LNCAP (cell line): ENCODE results near the gene CYP2C18.

ENCODE experiments used
- TF ChIP-seq, protein P1 (sequence below): fragments of 450-650 bp; IDR thresholded peaks from 2 replicates; pipeline ENCODE4 v1.5.1; 2017; ENCODE audit warnings: mild to moderate bottlenecking

CYP2C18 gene

DNA sequence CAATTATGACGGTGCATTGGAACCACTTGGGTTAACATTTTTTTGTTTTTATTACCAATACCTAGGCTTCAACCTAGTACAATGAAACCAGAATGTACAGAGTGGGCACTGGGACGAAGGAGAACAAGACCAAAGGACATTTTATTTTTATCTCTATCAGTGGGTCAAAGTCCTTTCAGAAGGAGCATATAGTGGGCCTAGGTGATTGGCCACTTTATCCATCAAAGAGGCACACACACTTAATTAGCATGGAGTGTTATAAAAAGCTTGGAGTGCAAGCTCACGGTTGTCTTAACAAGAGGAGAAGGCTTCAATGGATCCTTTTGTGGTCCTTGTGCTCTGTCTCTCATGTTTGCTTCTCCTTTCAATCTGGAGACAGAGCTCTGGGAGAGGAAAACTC lies 78.9 kb downstream of the CYP2C18 start, which contains the start of gene CYP2C19:
Gene CYP2C19, plus strand, starts transcription at position 289 of the 400 bp plus-strand sequence. Its CDS starts 25 bp downstream, at position 314.
- TF ChIP-seq, protein P1, sequence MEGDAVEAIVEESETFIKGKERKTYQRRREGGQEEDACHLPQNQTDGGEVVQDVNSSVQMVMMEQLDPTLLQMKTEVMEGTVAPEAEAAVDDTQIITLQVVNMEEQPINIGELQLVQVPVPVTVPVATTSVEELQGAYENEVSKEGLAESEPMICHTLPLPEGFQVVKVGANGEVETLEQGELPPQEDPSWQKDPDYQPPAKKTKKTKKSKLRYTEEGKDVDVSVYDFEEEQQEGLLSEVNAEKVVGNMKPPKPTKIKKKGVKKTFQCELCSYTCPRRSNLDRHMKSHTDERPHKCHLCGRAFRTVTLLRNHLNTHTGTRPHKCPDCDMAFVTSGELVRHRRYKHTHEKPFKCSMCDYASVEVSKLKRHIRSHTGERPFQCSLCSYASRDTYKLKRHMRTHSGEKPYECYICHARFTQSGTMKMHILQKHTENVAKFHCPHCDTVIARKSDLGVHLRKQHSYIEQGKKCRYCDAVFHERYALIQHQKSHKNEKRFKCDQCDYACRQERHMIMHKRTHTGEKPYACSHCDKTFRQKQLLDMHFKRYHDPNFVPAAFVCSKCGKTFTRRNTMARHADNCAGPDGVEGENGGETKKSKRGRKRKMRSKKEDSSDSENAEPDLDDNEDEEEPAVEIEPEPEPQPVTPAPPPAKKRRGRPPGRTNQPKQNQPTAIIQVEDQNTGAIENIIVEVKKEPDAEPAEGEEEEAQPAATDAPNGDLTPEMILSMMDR, result no peak

GRCh38 chr10:94777886-94778458 lies 94.4 kb downstream of the CYP2C18 start:
- TF ChIP-seq, protein P1, result no peak

DNA sequence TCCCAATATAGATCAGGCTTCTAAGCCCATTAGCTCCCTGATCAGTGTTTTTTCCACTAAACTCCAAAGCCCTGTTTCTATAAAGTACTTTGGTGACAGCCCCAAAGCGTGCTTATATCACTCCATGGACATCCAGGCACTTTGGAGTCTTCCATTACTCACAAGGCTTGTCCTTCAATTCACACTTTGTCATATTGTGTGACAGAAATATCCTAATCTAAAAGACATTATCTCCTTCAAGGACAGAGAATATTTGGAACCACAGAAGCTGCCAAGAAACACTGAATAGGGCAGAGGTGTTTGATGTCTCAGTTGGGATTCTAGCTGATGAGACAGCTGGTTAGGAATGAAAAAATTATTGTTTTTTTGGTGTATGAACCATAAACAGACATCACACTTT lies 97.3 kb downstream of the CYP2C18 start:
- TF ChIP-seq, protein P1, result no peak

GRCh38 chr10:94784256-94784655 lies 100.7 kb downstream of the CYP2C18 start:
- TF ChIP-seq, protein P1, result no peak

- TF ChIP-seq, protein P1, result no peak
Observed at GRCh38 chr10:94785211-94785610, 101.7 kb downstream of the CYP2C18 start.
